Aorta (tissue), 5 donors: ENCODE data around the gene CFAP97D1. TPM values are rescaled to one million over a fixed set of nuclear protein-coding genes. Genes with fewer than 3 reads are reported as not detected.
A peak's percentile ranks its signal among the peaks of the same experiment; 100 is the strongest.

Experiments used
- ATAC-seq: fragments of 200-7000 bp; cut with Tn5 transposase; one replicate; pipeline ENCODE4 v1.9.1; 2022; ENCODE audit warnings: moderate library complexity; ENCODE audit not compliant: low FRiP score
- DNase-seq, 2 donors: peaks; one replicate each; pipeline ENCODE4 v3.0.0-alpha.2; 2020
- H3K27ac ChIP-seq, 2 donors: one replicate each; pipeline ENCODE4 v1.5.1; 2013; ENCODE audit warnings: low read length in 2 of 2, mild to moderate bottlenecking in 2 of 2, moderate library complexity in 2 of 2, control low read depth in 1 of 2, inconsistent platforms in 1 of 2, low read depth in 1 of 2
- H3K27me3 ChIP-seq, 2 donors: one replicate each; pipeline ENCODE4 v1.6.1; 2013; ENCODE audit warnings: control low read depth in 1 of 2, low read length in 1 of 2, mild to moderate bottlenecking in 1 of 2, moderate library complexity in 1 of 2; ENCODE audit not compliant: insufficient read depth in 2 of 2, control insufficient read depth in 1 of 2
- H3K36me3 ChIP-seq, 2 donors: one replicate each; pipeline ENCODE4 v1.6.1; 2013; ENCODE audit warnings: control low read depth in 1 of 2, low read length in 1 of 2, mild to moderate bottlenecking in 1 of 2; ENCODE audit not compliant: insufficient read depth in 2 of 2, control insufficient read depth in 1 of 2
- H3K4me1 ChIP-seq, 2 donors: one replicate each; pipeline ENCODE4 v1.6.1; 2013; ENCODE audit warnings: low read length in 2 of 2, control low read depth in 1 of 2, mild to moderate bottlenecking in 1 of 2, moderate library complexity in 1 of 2; ENCODE audit not compliant: insufficient read depth in 2 of 2, control insufficient read depth in 1 of 2
- H3K4me3 ChIP-seq, 2 donors: one replicate each; pipeline ENCODE4 v1.5.1; 2013; ENCODE audit warnings: low read length in 2 of 2, control low read depth in 1 of 2, mild to moderate bottlenecking in 1 of 2
- H3K9me3 ChIP-seq: one replicate; pipeline ENCODE4 v1.6.1; 2013; ENCODE audit warnings: mild to moderate bottlenecking, low read length; ENCODE audit not compliant: control insufficient read depth
- WGBS, 2 donors: extraction: QIAGEN DNeasy Blood & Tissue Kit; methylation state at CpG; one replicate each; pipeline ENCODE4 v1.1.7; 2013; 5-methylcytosine and 5-hydroxymethylcytosine counted together
- intact Hi-C, 2 donors: fragments of 100-400 bp; cut with DNase I; formaldehyde crosslinking; loops; one replicate each; pipeline versions ENCODE4 v1.14.2 to v1.15.0; 2022
- polyA plus RNA-seq, 2 donors: library from polyadenylated mRNA; stranded (reverse); fragments of 200-250 nt; gene quantifications; one replicate each; pipeline ENCODE4 v1.2.3, GENCODE V29; 2013
- total RNA-seq, 2 donors: library from RNA; stranded (reverse); fragmentation: NEBNext Ultra II Directional; extraction: Animal tissue kit (Norgen Biotek cat#: 25700); gene quantifications; one replicate each; pipeline ENCODE4 v1.2.1, GENCODE V29; 2021
- donor health status: healthy with polysubstance abuse.
- donor health status: Bipolar disorder and iron deficiency.
- donor health status: DM: no; HTN: no; CAD: no.
- donor health status: DM: no; HTN: no; CAD: no.
- donor health status: DM: yes; HTN: yes; CAD: no.

Gene CFAP97D1
- total and polyA plus RNA-seq, 4 donors: 0.25 TPM; not detected in 3

DNA sequence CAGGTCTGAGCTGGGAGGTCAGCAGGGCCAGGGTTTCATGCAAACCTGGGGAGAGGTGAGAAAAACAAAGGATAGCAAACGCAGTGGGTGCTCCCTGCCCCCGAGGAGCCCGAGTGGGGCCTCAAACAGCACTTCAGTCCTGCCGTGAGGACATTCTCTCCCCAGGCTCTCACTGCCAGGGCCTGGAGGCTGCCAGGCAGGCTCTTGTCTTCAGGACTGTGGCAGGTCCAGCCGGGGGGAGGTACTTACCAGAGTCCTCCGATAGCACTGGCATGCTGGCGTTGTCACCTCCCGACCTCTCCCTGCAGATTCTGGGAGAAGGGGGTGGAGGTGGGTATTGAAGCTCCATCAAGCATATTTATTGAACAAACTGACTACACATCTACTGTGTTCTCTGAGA lies 51.4 kb downstream of the CFAP97D1 start:
- H3K27ac ChIP-seq: no peak overlapping the region
- intact Hi-C loops: loop anchor here (5.0 kb wide), 1 partner anchor 49 kb away; the partner anchor contains the start of gene CFAP97D1 (in 2 of the 2)
- 64 to 66% methylated on average over 8 of the region's 8 CpGs for WGBS, 2 donors
- ATAC-seq: no peak
- DNase-seq: no peak
- H3K36me3 ChIP-seq: peaks cover 0 to 6% of the 10 kb centered on the region in 2 donors
- H3K9me3 ChIP-seq: no peaks in the 10 kb centered on the region
- H3K4me1 ChIP-seq: no peaks in the 10 kb centered on the region
- no peaks in the 10 kb centered on the region for H3K27me3 ChIP-seq
- H3K4me3 ChIP-seq: no peak overlapping the region

DNA sequence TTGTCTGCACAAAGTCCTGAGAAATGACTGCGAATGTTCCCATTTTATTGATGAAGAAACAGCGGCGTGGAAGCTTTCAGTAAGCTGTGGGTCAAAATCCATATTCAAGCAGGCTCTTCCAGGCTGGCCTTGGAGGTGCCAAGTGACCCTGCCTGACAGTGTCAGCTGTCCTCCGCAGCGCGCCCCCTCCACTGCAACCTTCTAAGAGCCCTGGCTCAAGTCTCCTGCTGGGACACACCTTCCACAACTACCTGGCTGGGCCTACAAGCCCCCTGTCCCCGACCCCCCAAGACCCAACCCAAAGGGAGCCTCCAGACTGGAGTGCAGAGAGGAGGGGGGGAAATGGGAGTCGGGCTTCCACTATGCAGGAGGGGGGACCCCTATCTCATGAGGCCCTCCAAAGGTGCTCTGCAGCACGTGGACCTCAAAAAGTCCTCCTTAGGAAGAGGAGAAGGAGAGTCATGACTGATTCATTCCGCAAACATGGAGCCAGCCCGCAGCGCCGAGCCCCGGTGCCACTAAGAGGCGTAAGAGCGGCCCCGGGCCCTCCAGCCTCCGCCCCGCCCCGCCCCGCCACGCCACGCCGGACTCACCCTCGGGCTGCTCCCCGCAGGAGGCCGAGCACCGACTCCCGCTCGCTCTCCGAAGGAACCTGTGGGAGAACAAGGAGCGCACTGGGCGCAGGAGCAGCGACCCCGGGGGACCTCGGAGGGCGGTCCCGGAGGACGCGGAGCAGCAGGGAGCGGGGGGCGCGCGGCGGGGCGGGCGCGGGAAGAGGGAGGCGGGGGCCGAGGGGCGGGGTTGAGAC lies 52.1 kb downstream of the CFAP97D1 start:
- H3K36me3 ChIP-seq: peaks cover 0 to 6% of the 10 kb centered on the region in 2 donors
- no peaks in the 10 kb centered on the region for H3K9me3 ChIP-seq
- H3K4me3 ChIP-seq: peak overlapping the region; percentile 74 to 75
- H3K4me1 ChIP-seq: no peaks in the 10 kb centered on the region
- no peak overlapping the region for H3K27ac ChIP-seq
- intact Hi-C loops: loop anchor here (5.0 kb wide), 1 partner anchor 50 kb away; the partner anchor contains the start of gene CFAP97D1 (in 2 of the 2)
- ATAC-seq (peak; percentile 72), DNase-seq (peak; percentile 66 to 92)
- WGBS, 2 donors: 9 to 13% methylated on average over 40 to 51 of the region's 51 CpGs
- H3K27me3 ChIP-seq: no peaks in the 10 kb centered on the region

DNA sequence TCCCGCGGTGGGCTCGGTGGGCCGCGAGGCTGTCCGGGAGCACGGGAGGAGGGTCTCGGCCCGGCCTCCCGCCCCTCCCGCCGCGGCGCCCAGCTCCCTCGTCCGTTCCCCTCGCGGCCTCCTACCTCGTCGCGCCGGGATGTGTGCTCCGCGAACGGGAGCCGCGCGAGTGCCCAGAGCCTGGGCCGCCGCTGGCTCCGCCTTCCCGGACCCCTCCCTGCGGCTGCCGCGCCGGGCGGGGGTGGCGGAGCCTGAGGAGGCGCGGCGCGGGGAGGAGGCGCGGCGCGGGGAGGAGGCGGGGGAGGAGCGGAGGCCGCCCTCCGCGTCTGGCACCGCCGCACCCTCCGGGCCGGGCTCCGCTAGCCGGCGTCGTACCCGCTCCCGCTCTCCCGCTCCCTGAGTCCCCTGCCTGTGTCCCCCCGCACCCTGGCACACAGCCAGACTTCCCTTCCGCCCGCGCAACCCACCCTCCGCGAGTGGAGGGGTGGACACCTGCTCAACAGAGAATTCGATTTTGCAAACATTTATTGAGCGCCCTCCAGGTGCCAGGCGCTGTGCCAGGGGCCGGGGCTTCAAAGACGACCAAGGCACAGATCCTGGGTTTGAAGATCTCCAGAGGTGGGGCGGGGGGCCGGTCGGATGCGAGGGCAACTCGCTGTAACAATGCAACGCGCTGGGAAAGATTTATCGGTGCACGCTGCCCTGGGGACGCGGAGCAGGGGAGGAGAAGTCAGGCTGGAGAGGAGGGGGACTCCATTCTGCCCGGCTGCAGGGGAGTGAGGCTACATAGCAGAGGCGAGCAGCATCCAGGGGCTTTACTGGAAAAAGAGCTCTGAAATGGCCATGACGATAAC lies 53.0 kb downstream of the CFAP97D1 start, which contains the start of gene MPP3:
Gene MPP3 (minus strand): TSS at position 171 of the 854 bp plus-strand sequence. CDS start 1,240 bp downstream, outside the sequence.
- WGBS, 2 donors: 2% methylated on average over 39 to 87 of the region's 87 CpGs
- H3K9me3 ChIP-seq: no peaks in the 10 kb centered on the region
- ATAC-seq: peak; percentile 93
- H3K27me3 ChIP-seq: no peaks in the 10 kb centered on the region
- peak; percentile 68 to 90 for DNase-seq
- H3K4me1 ChIP-seq: no peaks in the 10 kb centered on the region
- intact Hi-C loops: loop anchor here (5.0 kb wide), 1 partner anchor 51 kb away; the partner anchor contains the start of gene CFAP97D1 (in 2 of the 2)
- no peak within 1 kb of the TSS for H3K27ac ChIP-seq
- peaks cover 0 to 4% of the 10 kb centered on the region in 2 donors for H3K36me3 ChIP-seq
- H3K4me3 ChIP-seq: peak within 1 kb of the TSS; percentile 74 to 75

- H3K4me3 ChIP-seq: no peak overlapping the region
- WGBS, 2 donors: 57 to 63% methylated on average over 2 of the region's 2 CpGs
- intact Hi-C loops: loop anchor here (5.0 kb wide), 1 partner anchor 52 kb away; the partner anchor contains the start of gene CFAP97D1 (in 2 of the 2)
- no peaks in the 10 kb centered on the region for H3K27me3 ChIP-seq
- H3K27ac ChIP-seq: no peak overlapping the region
- no peaks in the 10 kb centered on the region for H3K4me1 ChIP-seq
- H3K36me3 ChIP-seq: peaks cover 0 to 4% of the 10 kb centered on the region in 2 donors
- DNase-seq: no peak
- no peak for ATAC-seq
- no peaks in the 10 kb centered on the region for H3K9me3 ChIP-seq
These were observed 53.9 kb downstream of the CFAP97D1 start for GRCh38 chr17:43834106-43834505.

Other genes starting within 250 kb of the CFAP97D1 start
- gene ETV4, start 234.1 kb upstream of the CFAP97D1 start, total RNA-seq: 1 to 10 TPM; 1.1 to 2.3 TPM
- 1 to 10 TPM in 1 of 2 donors, under 1 TPM in 1; 0.50 to 5.8 TPM for gene ETV4, start 234.1 kb upstream of the CFAP97D1 start, polyA plus RNA-seq
- gene MEOX1, start 118.5 kb upstream of the CFAP97D1 start, total RNA-seq: 10 to 100 TPM in 1 of 2 donors, 1 to 10 TPM in 1; 6.9 to 32.9 TPM
- gene MEOX1, start 118.5 kb upstream of the CFAP97D1 start, polyA plus RNA-seq: under 1 TPM; 0.41 to 0.50 TPM
- gene SOST, start 21.6 kb upstream of the CFAP97D1 start, total RNA-seq: 10 to 100 TPM; 21.7 to 34.3 TPM
- 10 to 100 TPM in 1 of 2 donors, 1 to 10 TPM in 1; 4.8 to 18.2 TPM for gene SOST, start 21.6 kb upstream of the CFAP97D1 start, polyA plus RNA-seq
- gene DUSP3, start 1.5 kb upstream of the CFAP97D1 start, total RNA-seq: 100 to 1,000 TPM; 110 to 112 TPM
- 100 to 1,000 TPM in 1 of 2 donors, 10 to 100 TPM in 1; 68.3 to 123 TPM for gene DUSP3, start 1.5 kb upstream of the CFAP97D1 start, polyA plus RNA-seq
- gene MPP3, start 52.7 kb downstream of the CFAP97D1 start, total RNA-seq: 10 to 100 TPM; 14.6 to 15.7 TPM
- 10 to 100 TPM in 1 of 2 donors, 1 to 10 TPM in 1; 3.1 to 25.2 TPM for gene MPP3, start 52.7 kb downstream of the CFAP97D1 start, polyA plus RNA-seq
- gene CD300LG, start 66.7 kb downstream of the CFAP97D1 start, total RNA-seq: 1 to 10 TPM; 3.9 to 9.4 TPM
- gene CD300LG, start 66.7 kb downstream of the CFAP97D1 start, polyA plus RNA-seq: under 1 TPM; 0.05 to 0.13 TPM
- gene MPP2, start 127.1 kb downstream of the CFAP97D1 start, total RNA-seq: 10 to 100 TPM; 11.5 to 14.2 TPM
- gene MPP2, start 127.1 kb downstream of the CFAP97D1 start, polyA plus RNA-seq: 1 to 10 TPM; 1.4 to 5.5 TPM
- not detected for gene PPY, start 162.0 kb downstream of the CFAP97D1 start, total RNA-seq
- gene PPY, start 162.0 kb downstream of the CFAP97D1 start, polyA plus RNA-seq: not detected
- gene PYY, start 173.5 kb downstream of the CFAP97D1 start, total RNA-seq: not detected
- gene PYY, start 173.5 kb downstream of the CFAP97D1 start, polyA plus RNA-seq: 1 to 10 TPM in 1 of 2 donors, under 1 TPM in 1; 0.20 to 1.1 TPM
- gene NAGS, start 224.2 kb downstream of the CFAP97D1 start, total RNA-seq: 1 to 10 TPM in 1 of 2 donors, under 1 TPM in 1; 0.94 to 1.3 TPM
- 1 to 10 TPM in 1 of 2 donors, under 1 TPM in 1; 0.33 to 6.0 TPM for gene NAGS, start 224.2 kb downstream of the CFAP97D1 start, polyA plus RNA-seq
- gene TMEM101, start 234.5 kb downstream of the CFAP97D1 start, total RNA-seq: 10 to 100 TPM; 15.2 to 16.7 TPM
- gene TMEM101, start 234.5 kb downstream of the CFAP97D1 start, polyA plus RNA-seq: 10 to 100 TPM; 21.5 to 25.0 TPM